ENCODE measurements around the gene PAXX. TPM values are rescaled to one million over a fixed set of nuclear protein-coding genes. Genes with fewer than 3 reads are reported as not detected.

PAXX gene
- total RNA-seq, result 5.8 and 8.5 TPM in 2 replicates

GRCh38 chr9:136991993-136992818 is at the start of gene PAXX:
Gene PAXX (plus strand): TSS chr9:136992422. CDS start chr9:136992444, 22 bp downstream.

GRCh38 chr9:136944519-136945332 is 47.5 kb upstream of the PAXX start, which contains the start of the genes C8G and FBXW5:
Gene C8G (plus strand): TSS chr9:136945243. CDS start chr9:136945321, 78 bp downstream.
Gene FBXW5 (minus strand): TSS chr9:136944738. CDS start chr9:136944083, 655 bp downstream.

GRCh38 chr9:136951541-136952320 is 40.5 kb upstream of the PAXX start, which contains the start of gene LCN12:
Gene LCN12 (plus strand): TSS chr9:136952273. CDS start chr9:136952328, 55 bp downstream.

GRCh38 chr9:136977223-136977622 is 15.0 kb upstream of the PAXX start, which contains the start of gene PTGDS:
Gene PTGDS (plus strand): TSS chr9:136977504. CDS start chr9:136977579, 75 bp downstream.

GRCh38 chr9:136982232-136983051 is 9.8 kb upstream of the PAXX start, which contains the start of gene LCNL1:
Gene LCNL1 (plus strand): TSS chr9:136982993. CDS start chr9:136983587, 594 bp downstream.

GRCh38 chr9:136996361-136997292 is 4.4 kb downstream of the PAXX start, which contains the start of gene CLIC3:
Gene CLIC3 (minus strand): TSS chr9:136996568. CDS start chr9:136996543, 25 bp downstream.

GRCh38 chr9:137027369-137028262 is 35.4 kb downstream of the PAXX start, which contains the start of gene ABCA2:
Gene ABCA2 (minus strand): TSS chr9:137028237. CDS start chr9:137028140, 97 bp downstream.

GRCh38 chr9:137031904-137032640 is 39.9 kb downstream of the PAXX start, which contains the start of gene FUT7:
Gene FUT7 (minus strand): TSS chr9:137032088. CDS start chr9:137031991, 97 bp downstream.

Other genes starting within 250 kb of the PAXX start
- gene LCN10, start 249.5 kb upstream of the PAXX start, total RNA-seq, result 0.16 TPM in 1 of 2 replicates, not detected in the other
- not detected in 2 replicates for gene LCN6, start 243.9 kb upstream of the PAXX start, total RNA-seq
- not detected in 2 replicates for gene LCN8, start 234.2 kb upstream of the PAXX start, total RNA-seq
- gene LCN15, start 227.9 kb upstream of the PAXX start, total RNA-seq, result not detected in 2 replicates
- 44.7 and 44.8 TPM in 2 replicates for gene TMEM141, start 201.1 kb upstream of the PAXX start, total RNA-seq
- 0.32 and 0.43 TPM in 2 replicates for gene CCDC183, start 196.1 kb upstream of the PAXX start, total RNA-seq
- 54.9 and 57.4 TPM in 2 replicates for gene RABL6, start 184.5 kb upstream of the PAXX start, total RNA-seq
- gene AJM1, start 149.9 kb upstream of the PAXX start, total RNA-seq, result 0.95 and 1.5 TPM in 2 replicates
- 177 and 292 TPM in 2 replicates for gene PHPT1, start 143.0 kb upstream of the PAXX start, total RNA-seq
- gene MAMDC4, start 140.1 kb upstream of the PAXX start, total RNA-seq, result 0.32 and 1.1 TPM in 2 replicates
- gene EDF1, start 126.1 kb upstream of the PAXX start, total RNA-seq, result 386 and 552 TPM in 2 replicates
- 6.0 and 9.2 TPM in 2 replicates for gene TRAF2, start 105.9 kb upstream of the PAXX start, total RNA-seq
- 107 and 184 TPM in 2 replicates for gene FBXW5, start 47.7 kb upstream of the PAXX start, total RNA-seq
- gene C8G, start 47.2 kb upstream of the PAXX start, total RNA-seq, result 0.32 and 0.69 TPM in 2 replicates
- gene LCN12, start 40.1 kb upstream of the PAXX start, total RNA-seq, result not detected in 2 replicates
- gene PTGDS, start 14.9 kb upstream of the PAXX start, total RNA-seq, result 0.79 and 6.0 TPM in 2 replicates
- gene LCNL1, start 9.4 kb upstream of the PAXX start, total RNA-seq, result 0.16 and 0.34 TPM in 2 replicates
- 6.8 and 8.2 TPM in 2 replicates for gene CLIC3, start 4.1 kb downstream of the PAXX start, total RNA-seq
- 14.2 and 23.9 TPM in 2 replicates for gene ABCA2, start 35.8 kb downstream of the PAXX start, total RNA-seq
- gene FUT7, start 39.7 kb downstream of the PAXX start, total RNA-seq, result not detected in 2 replicates
- 11.5 and 13.1 TPM in 2 replicates for gene NPDC1, start 53.8 kb downstream of the PAXX start, total RNA-seq
- under 0.01 TPM in 1 of 2 replicates, not detected in the other for gene ENTPD2, start 61.6 kb downstream of the PAXX start, total RNA-seq
- 0.26 and 0.47 TPM in 2 replicates for gene SAPCD2, start 78.1 kb downstream of the PAXX start, total RNA-seq
- 16.2 and 18.1 TPM in 2 replicates for gene UAP1L1, start 85.1 kb downstream of the PAXX start, total RNA-seq
- gene MAN1B1, start 94.6 kb downstream of the PAXX start, total RNA-seq, result 73.7 and 76.9 TPM in 2 replicates
- gene DPP7, start 122.3 kb downstream of the PAXX start, total RNA-seq, result 67.8 and 115 TPM in 2 replicates
- under 0.01 TPM in 1 of 2 replicates, not detected in the other for gene GRIN1, start 146.7 kb downstream of the PAXX start, total RNA-seq
- not detected in 2 replicates for gene LRRC26, start 177.6 kb downstream of the PAXX start, total RNA-seq
- not detected in 2 replicates for gene TMEM210, start 179.6 kb downstream of the PAXX start, total RNA-seq
- gene ANAPC2, start 196.1 kb downstream of the PAXX start, total RNA-seq, result 27.1 and 29.3 TPM in 2 replicates
- 58.4 and 64.2 TPM in 2 replicates for gene SSNA1, start 196.3 kb downstream of the PAXX start, total RNA-seq
- gene TPRN, start 208.3 kb downstream of the PAXX start, total RNA-seq, result 3.9 and 5.4 TPM in 2 replicates
- 26.8 and 30.9 TPM in 2 replicates for gene TMEM203, start 213.2 kb downstream of the PAXX start, total RNA-seq
- gene NDOR1, start 213.3 kb downstream of the PAXX start, total RNA-seq, result 2.2 and 2.3 TPM in 2 replicates
- 0.09 and 0.16 TPM in 2 replicates for gene RNF208, start 229.8 kb downstream of the PAXX start, total RNA-seq
- gene CYSRT1, start 232.8 kb downstream of the PAXX start, total RNA-seq, result 0.17 and 0.63 TPM in 2 replicates
- 0.09 TPM in 1 of 2 replicates, not detected in the other for gene RNF224, start 235.1 kb downstream of the PAXX start, total RNA-seq
- gene SLC34A3, start 238.5 kb downstream of the PAXX start, total RNA-seq, result not detected in 2 replicates
- gene TUBB4B, start 248.9 kb downstream of the PAXX start, total RNA-seq, result 84.7 and 125 TPM in 2 replicates

Measured in bronchial smooth muscle cell (primary cell).